Smooth muscle cell (in vitro differentiated cells): ENCODE data around the gene UNC5C. TPM values are rescaled to one million over a fixed set of nuclear protein-coding genes. Genes with fewer than 3 reads are reported as not detected.

Experiments used
- DNase-seq: peaks from one replicate; lab custom pipeline; 2025; ENCODE audit not compliant: unreplicated experiment; lab: John Stamatoyannopoulos, UW
- H2AFZ ChIP-seq: fragments of 200-600 bp; sonication (generic); 2 replicates; pipeline ENCODE4 v1.6.0; 2016; ENCODE audit warnings: antibody characterized with exemption, low read depth, mild to moderate bottlenecking
- H3F3A ChIP-seq: fragments of 200-600 bp; sonication (generic); 2 replicates; pipeline ENCODE4 v1.6.0; 2017; ENCODE audit warnings: antibody characterized with exemption, low read depth
- H3K27ac ChIP-seq: fragments of 200-600 bp; sonication (generic); 2 replicates; pipeline ENCODE4 v1.5.1; 2016; ENCODE audit warnings: low read depth, mild to moderate bottlenecking
- H3K27me3 ChIP-seq: fragments of 200-600 bp; sonication (generic); 2 replicates; pipeline ENCODE4 v1.6.1; 2016; ENCODE audit warnings: low read depth, mild to moderate bottlenecking
- H3K36me3 ChIP-seq: fragments of 200-600 bp; sonication (generic); 2 replicates; pipeline ENCODE4 v1.5.1; 2016; ENCODE audit warnings: low read depth
- H3K4me1 ChIP-seq: fragments of 200-600 bp; sonication (generic); 2 replicates; pipeline ENCODE4 v1.5.1; 2016; ENCODE audit warnings: low read depth
- H3K4me2 ChIP-seq: fragments of 200-600 bp; sonication (generic); 2 replicates; pipeline ENCODE4 v1.6.0; 2016; ENCODE audit warnings: mild to moderate bottlenecking
- H3K4me3 ChIP-seq: fragments of 200-600 bp; sonication (generic); 2 replicates; pipeline ENCODE4 v1.5.1; 2016; ENCODE audit warnings: mild to moderate bottlenecking
- H3K79me2 ChIP-seq: fragments of 200-600 bp; sonication (generic); 2 replicates; pipeline ENCODE4 v1.6.0; 2016; ENCODE audit warnings: low read depth, mild to moderate bottlenecking
- H3K9ac ChIP-seq: fragments of 200-600 bp; sonication (generic); 2 replicates; pipeline ENCODE4 v1.6.0; 2016; ENCODE audit warnings: low read depth
- H3K9me3 ChIP-seq: fragments of 200-600 bp; sonication (generic); replicated peaks from 2 replicates; pipeline ENCODE4 v1.5.1; 2016; ENCODE audit warnings: low read depth
- H4K20me1 ChIP-seq: fragments of 200-600 bp; sonication (generic); 2 replicates; pipeline ENCODE4 v1.6.0; 2016; ENCODE audit warnings: low read depth
- CTCF ChIP-seq: fragments of 200-600 bp; sonication (generic); IDR thresholded peaks from 2 replicates; pipeline ENCODE4 v1.5.1; 2017; ENCODE audit warnings: borderline replicate concordance, mild to moderate bottlenecking, antibody characterized with exemption; ENCODE audit not compliant: insufficient read depth, poor library complexity, severe bottlenecking
- WGBS: methylation state at CpG from one replicate; pipeline ENCODE4 v1.1.7; 2016; ENCODE audit warnings: low lambda C conversion rate; 5-methylcytosine and 5-hydroxymethylcytosine counted together
- polyA plus RNA-seq: library from polyadenylated mRNA; unstranded; fragments of >200 nt; fragmentation: Nextera tagmentation; extraction: Ambion mirVana; gene quantifications from 2 replicates; pipeline ENCODE4 v1.2.1, GENCODE V29; 2016
- total RNA-seq: library from RNA; depleted of rRNA; stranded (reverse); fragments of >200 nt; gene quantifications from 2 replicates; pipeline ENCODE4 v1.2.3, GENCODE V29; 2014

The UNC5C gene
- total and polyA plus RNA-seq, 2 experiments from 2014 or later, result 2.0 to 15.6 TPM

DNA sequence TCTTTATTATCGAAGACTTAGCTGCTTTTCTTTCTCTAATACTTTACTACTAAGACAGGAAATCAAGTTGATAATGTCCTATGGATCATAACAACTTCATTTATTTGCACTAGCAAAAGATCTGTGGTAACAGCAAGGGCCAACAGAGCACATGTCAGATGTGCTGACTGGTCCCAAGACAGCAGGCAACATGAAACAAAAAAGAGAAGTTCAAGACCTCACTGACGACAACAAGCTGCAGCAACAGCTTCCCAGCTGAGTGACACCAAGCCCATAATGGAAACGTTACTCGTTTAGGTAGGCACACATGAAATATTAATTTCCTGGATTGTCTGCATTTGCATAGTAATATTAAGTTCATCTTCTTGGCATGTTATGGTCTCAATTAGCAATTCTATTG, 126.9 kb downstream of the UNC5C start:
- Histone ChIP-seq H3K27me3 (no peaks in the 10 kb centered on the region), H3K4me3 (no peak overlapping the region), H3K36me3 (no peaks in the 10 kb centered on the region), H4K20me1 (no peaks in the 10 kb centered on the region), H3K4me2 (no peak overlapping the region), H3F3A (no peaks in the 10 kb centered on the region), H3K9ac (no peak overlapping the region), H3K4me1 (no peaks in the 10 kb centered on the region), H3K27ac (no peak overlapping the region), H3K9me3 (no peaks in the 10 kb centered on the region), H2AFZ (no peak overlapping the region), H3K79me2 (peaks cover 10% of the 10 kb centered on the region)
- TF ChIP-seq CTCF, result no peak
- no peak for DNase-seq
- WGBS, result 73% methylated on average over 4 of the region's 4 CpGs

- TF ChIP-seq CTCF, result no peak
- H3F3A ChIP-seq, result no peaks in the 10 kb centered on the region
- H3K4me1 ChIP-seq, result no peaks in the 10 kb centered on the region
- no peaks in the 10 kb centered on the region for H3K27me3 ChIP-seq
- H4K20me1 ChIP-seq, result no peaks in the 10 kb centered on the region
- H3K79me2 ChIP-seq, result peaks cover 8% of the 10 kb centered on the region
- H3K36me3 ChIP-seq, result no peaks in the 10 kb centered on the region
- 92% methylated on average over 3 of the region's 3 CpGs for WGBS
- no peak overlapping the region for H3K4me3 ChIP-seq
- H3K9ac ChIP-seq, result no peak overlapping the region
- H3K4me2 ChIP-seq, result no peak overlapping the region
- H3K27ac ChIP-seq, result no peak overlapping the region
- H2AFZ ChIP-seq, result no peak overlapping the region
- no peaks in the 10 kb centered on the region for H3K9me3 ChIP-seq
- DNase-seq, result no peak
These were observed 131.2 kb downstream of the UNC5C start for GRCh38 chr4:95417531-95417930.

- no peak overlapping the region for H3K4me3 ChIP-seq
- 23% methylated on average over 3 of the region's 3 CpGs for WGBS
- no peaks in the 10 kb centered on the region for H4K20me1 ChIP-seq
- H3K9me3 ChIP-seq, result no peaks in the 10 kb centered on the region
- no peaks in the 10 kb centered on the region for H3K36me3 ChIP-seq
- H3K4me2 ChIP-seq, result peak overlapping the region; percentile 69
- TF ChIP-seq CTCF, result no peak
- DNase-seq, result no peak
- H2AFZ ChIP-seq, result peak overlapping the region; percentile 18
- H3K27me3 ChIP-seq, result no peaks in the 10 kb centered on the region
- H3K79me2 ChIP-seq, result peaks cover 8% of the 10 kb centered on the region
- no peak overlapping the region for H3K9ac ChIP-seq
- no peaks in the 10 kb centered on the region for H3K4me1 ChIP-seq
- no peaks in the 10 kb centered on the region for H3F3A ChIP-seq
- H3K27ac ChIP-seq, result peak overlapping the region; percentile 72
These were observed 133.4 kb downstream of the UNC5C start for GRCh38 chr4:95415346-95415771.

- no peak for TF ChIP-seq CTCF
- H3K4me3 ChIP-seq, result no peak overlapping the region
- no peak overlapping the region for H2AFZ ChIP-seq
- no peak overlapping the region for H3K27ac ChIP-seq
- no peaks in the 10 kb centered on the region for H3K36me3 ChIP-seq
- no peak overlapping the region for H3K4me2 ChIP-seq
- no peak overlapping the region for H3K9ac ChIP-seq
- H3K9me3 ChIP-seq, result no peaks in the 10 kb centered on the region
- WGBS, result 69% methylated on average over 4 of the region's 4 CpGs
- no peaks in the 10 kb centered on the region for H3K27me3 ChIP-seq
- peaks cover 16% of the 10 kb centered on the region for H3K79me2 ChIP-seq
- H3F3A ChIP-seq, result peaks cover 4% of the 10 kb centered on the region
- H4K20me1 ChIP-seq, result no peaks in the 10 kb centered on the region
- DNase-seq, result no peak
- H3K4me1 ChIP-seq, result no peaks in the 10 kb centered on the region
These were observed 137.2 kb downstream of the UNC5C start for GRCh38 chr4:95411371-95412088.
